GM12891 (cell line): ENCODE results near the gene ANKRA2.

Experiments
- POLR2A ChIP-seq: IDR thresholded peaks from 2 replicates; pipeline ENCODE4 v1.6.1; 2011; ENCODE audit warnings: low read depth, low read length, control low read depth
- TAF1 ChIP-seq: IDR thresholded peaks from 2 replicates; pipeline ENCODE4 v1.6.1; 2011; ENCODE audit warnings: low read depth, low read length, control low read depth

DNA sequence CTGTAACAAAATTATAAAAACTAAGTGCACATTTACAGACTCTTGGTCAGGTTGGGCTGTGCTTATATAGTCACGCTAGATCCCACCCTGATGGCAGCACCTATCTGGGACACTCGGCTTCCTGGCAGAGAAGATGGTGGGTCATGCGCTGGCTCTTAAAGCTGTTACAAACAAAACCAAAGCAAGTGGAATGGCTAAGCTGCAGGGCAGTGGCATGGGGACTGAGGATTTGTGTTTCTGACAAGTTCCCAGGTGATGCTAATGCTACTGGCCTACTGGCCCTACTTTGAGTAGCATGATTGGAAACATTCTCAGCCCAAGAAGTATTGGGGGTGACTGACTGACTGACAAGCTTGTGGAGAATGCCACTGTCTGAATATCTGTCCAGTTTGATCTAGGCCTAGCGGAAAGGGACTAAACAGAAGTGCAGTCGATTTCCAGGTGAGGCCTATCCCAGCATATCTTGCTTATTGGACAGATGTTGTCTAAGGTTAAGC is 58.9 kb downstream of the ANKRA2 start:
- TF ChIP-seq POLR2A (peak; percentile 62; the same call in 1 of the 2 replicates), TAF1 (no peak)
